Right lobe of liver (tissue), 4 donors: ENCODE data around the gene SH3RF3.

Source experiments
- POLR2A ChIP-seq: fragments of 450-650 bp; IDR thresholded peaks from one replicate; pipeline ENCODE4 v1.6.1; 2017; ENCODE audit warnings: antibody characterized with exemption, mild to moderate bottlenecking
- TF ChIP-seq, protein P1 (sequence below), 4 donors: fragments of 200-600 bp in 3 of 4; fragments of 450-650 bp in 1 of 4; IDR thresholded peaks; one replicate each; pipeline versions ENCODE4 v1.5.1 to v1.8.0; 2016 to 2022; ENCODE audit warnings: antibody characterized with exemption in 4 of 4, mild to moderate bottlenecking in 2 of 4
- donor health status: DM: no; HTN: no; CAD: no.
- donor health status: DM: no; HTN: no; CAD: no.
- donor health status: DM: no; HTN: yes; CAD: no.

GRCh38 chr2:109463236-109463635 lies 334.2 kb downstream of the SH3RF3 start:
- TF ChIP-seq, protein P1, sequence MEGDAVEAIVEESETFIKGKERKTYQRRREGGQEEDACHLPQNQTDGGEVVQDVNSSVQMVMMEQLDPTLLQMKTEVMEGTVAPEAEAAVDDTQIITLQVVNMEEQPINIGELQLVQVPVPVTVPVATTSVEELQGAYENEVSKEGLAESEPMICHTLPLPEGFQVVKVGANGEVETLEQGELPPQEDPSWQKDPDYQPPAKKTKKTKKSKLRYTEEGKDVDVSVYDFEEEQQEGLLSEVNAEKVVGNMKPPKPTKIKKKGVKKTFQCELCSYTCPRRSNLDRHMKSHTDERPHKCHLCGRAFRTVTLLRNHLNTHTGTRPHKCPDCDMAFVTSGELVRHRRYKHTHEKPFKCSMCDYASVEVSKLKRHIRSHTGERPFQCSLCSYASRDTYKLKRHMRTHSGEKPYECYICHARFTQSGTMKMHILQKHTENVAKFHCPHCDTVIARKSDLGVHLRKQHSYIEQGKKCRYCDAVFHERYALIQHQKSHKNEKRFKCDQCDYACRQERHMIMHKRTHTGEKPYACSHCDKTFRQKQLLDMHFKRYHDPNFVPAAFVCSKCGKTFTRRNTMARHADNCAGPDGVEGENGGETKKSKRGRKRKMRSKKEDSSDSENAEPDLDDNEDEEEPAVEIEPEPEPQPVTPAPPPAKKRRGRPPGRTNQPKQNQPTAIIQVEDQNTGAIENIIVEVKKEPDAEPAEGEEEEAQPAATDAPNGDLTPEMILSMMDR (IDR thresholded peaks at IDR 0.05) = no peak
- TF ChIP-seq POLR2A = no peak
